ENCODE measurements around the gene AGPAT3. TPM values are rescaled to one million over a fixed set of nuclear protein-coding genes. Genes with fewer than 3 reads are reported as not detected.

AGPAT3 gene
- total RNA-seq, 2 experiments from 2014 or later = 66.7 to 69.0 TPM

- ChIA-PET CTCF (no interaction called here), POLR2A (no interaction called here)
Observed at GRCh38 chr21:43992121-43992520, 127.1 kb downstream of the AGPAT3 start.

- ChIA-PET POLR2A (no interaction called here), CTCF (interaction anchor here (1.4 kb wide), 1 partner anchor 183 kb away, joined by 3 read pairs; no protein-coding TSS in a partner anchor)
Observed at GRCh38 chr21:43993420-43993934, 128.5 kb downstream of the AGPAT3 start.

GRCh38 chr21:43994085-43994484 lies 129.1 kb downstream of the AGPAT3 start:
- POLR2A ChIA-PET = no interaction called here
- CTCF ChIA-PET = interaction anchor here (1.3 to 1.4 kb wide), 2 partner anchors 19 to 183 kb away, joined by 3 read pairs; no protein-coding TSS in a partner anchor

GRCh38 chr21:43994646-43995045 lies 129.6 kb downstream of the AGPAT3 start:
- POLR2A ChIA-PET = no interaction called here
- CTCF ChIA-PET = interaction anchor here (1.3 to 1.4 kb wide), 2 partner anchors 19 to 184 kb away, joined by 3 read pairs; no protein-coding TSS in a partner anchor

- CTCF ChIA-PET = interaction anchor here (1.3 kb wide), 1 partner anchor 20 kb away, joined by 3 read pairs; no protein-coding TSS in a partner anchor
- POLR2A ChIA-PET = no interaction called here
Observed at GRCh38 chr21:43995521-43996105, 130.6 kb downstream of the AGPAT3 start.

- CTCF ChIA-PET = no interaction called here
Observed at GRCh38 chr21:43997766-43998742, 133.0 kb downstream of the AGPAT3 start.

GRCh38 chr21:44000360-44000759 lies 135.3 kb downstream of the AGPAT3 start:
- POLR2A ChIA-PET = no interaction called here

More at GRCh38 chr21:43997766-43998742, 133.0 kb downstream of the AGPAT3 start:
- POLR2A ChIA-PET = no interaction called here

GRCh38 chr21:44002511-44002910 lies 137.5 kb downstream of the AGPAT3 start:
- ChIA-PET POLR2A (no interaction called here), CTCF (interaction anchor here (0.6 kb wide), 1 partner anchor 13 kb away, joined by 3 read pairs; no protein-coding TSS in a partner anchor)

More at GRCh38 chr21:44000360-44000759, 135.3 kb downstream of the AGPAT3 start:
- CTCF ChIA-PET = no interaction called here

- ChIA-PET CTCF (interaction anchor here (1.4 kb wide), 1 partner anchor 275 kb away, joined by 3 read pairs; no protein-coding TSS in a partner anchor), POLR2A (no interaction called here)
Observed at GRCh38 chr21:44003307-44003966, 138.4 kb downstream of the AGPAT3 start.

GRCh38 chr21:44005071-44005470 lies 140.0 kb downstream of the AGPAT3 start:
- CTCF ChIA-PET = no interaction called here
- POLR2A ChIA-PET = no interaction called here

- ChIA-PET POLR2A (no interaction called here), CTCF (no interaction called here)
Observed at GRCh38 chr21:44005593-44005992, 140.6 kb downstream of the AGPAT3 start.

- ChIA-PET CTCF (no interaction called here), POLR2A (no interaction called here)
Observed at GRCh38 chr21:44006017-44006619, 141.1 kb downstream of the AGPAT3 start.

GRCh38 chr21:44006656-44007055 lies 141.6 kb downstream of the AGPAT3 start:
- CTCF ChIA-PET = no interaction called here

GRCh38 chr21:44010429-44010828 lies 145.4 kb downstream of the AGPAT3 start:
- CTCF ChIA-PET = no interaction called here
- POLR2A ChIA-PET = no interaction called here

More at GRCh38 chr21:44006656-44007055, 141.6 kb downstream of the AGPAT3 start:
- POLR2A ChIA-PET = no interaction called here

GRCh38 chr21:44011123-44011522 lies 146.1 kb downstream of the AGPAT3 start:
- ChIA-PET POLR2A (no interaction called here), CTCF (no interaction called here)

GRCh38 chr21:44011579-44012473 lies 146.8 kb downstream of the AGPAT3 start, which contains the start of gene TRAPPC10:
Gene TRAPPC10 (plus strand): TSS chr21:44012309. CDS start chr21:44012494, 185 bp downstream.
- ChIA-PET CTCF (interaction anchor here (0.9 to 1.2 kb wide), 2 partner anchors 28 to 67 kb away, joined by 3 to 4 read pairs; no protein-coding TSS in a partner anchor), POLR2A (interaction anchor here (0.6 to 2.6 kb wide), 4 partner anchors 33 to 396 kb away, joined by 3 to 9 read pairs (median 4); no protein-coding TSS in a partner anchor)

- CTCF ChIA-PET = interaction anchor here (0.6 to 1.2 kb wide), 4 partner anchors 27 to 285 kb away, joined by 3 to 4 read pairs (median 3); no protein-coding TSS in a partner anchor
- POLR2A ChIA-PET = interaction anchor here (0.6 to 2.6 kb wide), 4 partner anchors 53 to 395 kb away, joined by 3 to 9 read pairs (median 4); no protein-coding TSS in a partner anchor
Observed at GRCh38 chr21:44012474-44013379, 147.7 kb downstream of the AGPAT3 start.

Measured in activated CD8-positive, alpha-beta memory T cell treated with anti-CD3 and anti-CD28 coated beads for 36 hours (primary cell).